Measurements from ENCODE around the gene PDE9A. TPM values are rescaled to one million over a fixed set of nuclear protein-coding genes. Genes with fewer than 3 reads are reported as not detected.

PDE9A gene
- polyA plus RNA-seq, 3 donors from 2014 or later, result 0.40 to 2.3 (median 0.61) TPM

DNA sequence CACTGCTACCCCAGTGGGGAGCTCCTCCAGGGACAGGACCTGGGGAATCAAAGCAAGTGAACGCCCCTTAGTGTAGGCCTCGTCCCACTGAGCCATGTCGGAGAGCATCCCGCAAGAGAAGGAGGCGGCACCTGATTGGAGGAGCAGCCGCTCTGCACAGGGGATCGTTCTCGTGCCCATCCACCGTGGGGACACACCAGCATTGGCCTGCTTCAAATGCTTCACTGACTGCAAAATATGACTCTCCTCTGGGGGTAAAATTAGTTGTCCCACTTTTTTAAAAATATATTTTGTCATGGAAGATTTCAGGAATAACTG, 111.0 kb downstream of the PDE9A start:
- no peaks in the 10 kb centered on the region for H3K9me3 Mint-ChIP-seq
- no peak for DNase-seq
- no peaks in the 10 kb centered on the region for H3K4me1 Mint-ChIP-seq
- H3K36me3 Mint-ChIP-seq, result no peaks in the 10 kb centered on the region
- H3K27ac Mint-ChIP-seq, result no peak overlapping the region
- peaks cover 1 to 5% (median 4%) of the 10 kb centered on the region in 3 donors for H3K27me3 Mint-ChIP-seq (ENCODE audit: low read depth in 3 of 3)
- no peak overlapping the region for H3K4me3 Mint-ChIP-seq

DNA sequence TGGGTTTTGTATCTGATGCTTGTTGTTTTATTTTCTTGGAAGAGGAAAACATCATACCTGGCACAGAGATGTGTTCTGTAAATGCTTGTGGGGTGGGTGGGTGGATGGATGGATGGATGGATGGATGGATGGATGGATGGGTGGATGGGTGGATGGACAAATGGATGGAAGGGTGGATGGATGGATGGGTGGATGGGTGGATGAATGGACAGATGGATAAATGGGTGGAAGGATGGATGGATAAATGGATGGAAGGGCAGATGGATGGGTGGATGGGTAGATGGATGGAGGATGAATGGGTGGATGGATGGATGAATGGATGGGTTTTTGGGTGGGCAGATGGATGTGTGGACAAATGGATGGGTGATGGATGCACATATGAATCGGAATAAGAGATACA, 111.5 kb downstream of the PDE9A start:
- Mint-ChIP-seq H3K9me3 (no peaks in the 10 kb centered on the region), H3K36me3 (no peaks in the 10 kb centered on the region), H3K27ac (no peak overlapping the region), H3K4me1 (no peaks in the 10 kb centered on the region), H3K27me3 (ENCODE audit: low read depth in 3 of 3) (peaks cover 1 to 5% (median 4%) of the 10 kb centered on the region in 3 donors), H3K4me3 (no peak overlapping the region)
- DNase-seq, result no peak

GRCh38 chr21:42765656-42766055, 112.2 kb downstream of the PDE9A start:
- Mint-ChIP-seq H3K36me3 (no peaks in the 10 kb centered on the region), H3K4me3 (no peak overlapping the region), H3K9me3 (no peaks in the 10 kb centered on the region), H3K27ac (peak overlapping the region in 1 of 6 donors; percentile 58), H3K4me1 (no peaks in the 10 kb centered on the region), H3K27me3 (ENCODE audit: low read depth in 3 of 3) (peaks cover 1 to 5% (median 4%) of the 10 kb centered on the region in 3 donors)
- DNase-seq, result no peak

- H3K9me3 Mint-ChIP-seq, result no peaks in the 10 kb centered on the region
- H3K27me3 Mint-ChIP-seq (ENCODE audit: low read depth in 3 of 3), result peaks cover 1 to 5% (median 4%) of the 10 kb centered on the region in 3 donors
- DNase-seq, result no peak
- H3K4me3 Mint-ChIP-seq, result no peak overlapping the region
- H3K4me1 Mint-ChIP-seq, result no peaks in the 10 kb centered on the region
- no peak overlapping the region for H3K27ac Mint-ChIP-seq
- H3K36me3 Mint-ChIP-seq, result no peaks in the 10 kb centered on the region
Observed at GRCh38 chr21:42766739-42767560, 113.5 kb downstream of the PDE9A start.

GRCh38 chr21:42767561-42767835, 114.1 kb downstream of the PDE9A start:
- no peaks in the 10 kb centered on the region for H3K9me3 Mint-ChIP-seq
- H3K4me1 Mint-ChIP-seq, result no peaks in the 10 kb centered on the region
- H3K27me3 Mint-ChIP-seq (ENCODE audit: low read depth in 3 of 3), result peaks cover 1 to 5% (median 4%) of the 10 kb centered on the region in 3 donors
- no peak for DNase-seq
- H3K36me3 Mint-ChIP-seq, result peaks cover 0 to 4% (median 0%) of the 10 kb centered on the region in 3 donors
- no peak overlapping the region for H3K27ac Mint-ChIP-seq
- H3K4me3 Mint-ChIP-seq, result no peak overlapping the region

DNA sequence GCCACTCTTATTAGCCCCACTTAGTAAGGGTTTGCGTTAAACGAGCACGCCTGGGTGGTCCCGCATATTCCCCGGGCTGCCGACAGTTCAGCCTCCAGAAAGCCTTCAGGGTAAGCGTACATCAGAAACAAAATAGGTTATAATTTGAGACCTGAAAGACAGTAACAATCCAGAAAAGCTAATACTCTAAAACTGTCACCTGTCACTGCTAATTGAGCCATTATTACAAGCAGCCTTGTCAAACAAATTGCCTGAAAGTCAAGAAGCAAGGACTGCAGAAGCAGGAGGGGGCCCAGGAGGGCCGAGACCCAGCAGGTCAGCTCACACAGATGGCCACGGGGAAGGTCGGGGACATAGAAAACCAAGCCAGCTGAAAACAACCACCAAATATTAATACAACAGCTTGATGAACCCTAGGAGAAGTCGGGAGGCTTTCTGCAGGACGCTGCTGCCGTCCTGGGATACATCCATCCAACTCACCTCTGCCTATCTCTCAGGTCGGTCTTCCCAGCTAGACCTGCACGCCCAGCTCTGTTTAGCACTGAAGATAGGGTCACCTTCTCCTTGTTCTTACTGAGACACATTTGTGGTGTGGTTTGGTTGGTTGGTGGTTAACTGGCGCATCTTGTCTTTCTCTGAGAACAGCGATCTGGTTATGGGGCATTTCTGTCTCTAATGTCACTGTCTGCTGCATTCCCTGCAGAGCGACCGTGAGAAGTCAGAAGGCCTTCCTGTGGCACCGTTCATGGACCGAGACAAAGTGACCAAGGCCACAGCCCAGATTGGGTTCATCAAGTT, 115.1 kb downstream of the PDE9A start:
- no peak for DNase-seq
- peaks cover 0 to 4% (median 0%) of the 10 kb centered on the region in 3 donors for H3K36me3 Mint-ChIP-seq
- H3K27me3 Mint-ChIP-seq (ENCODE audit: low read depth in 3 of 3), result peaks cover 3 to 5% (median 4%) of the 10 kb centered on the region in 3 donors
- no peaks in the 10 kb centered on the region for H3K4me1 Mint-ChIP-seq
- no peaks in the 10 kb centered on the region for H3K9me3 Mint-ChIP-seq
- no peak overlapping the region for H3K4me3 Mint-ChIP-seq
- no peak overlapping the region for H3K27ac Mint-ChIP-seq

DNA sequence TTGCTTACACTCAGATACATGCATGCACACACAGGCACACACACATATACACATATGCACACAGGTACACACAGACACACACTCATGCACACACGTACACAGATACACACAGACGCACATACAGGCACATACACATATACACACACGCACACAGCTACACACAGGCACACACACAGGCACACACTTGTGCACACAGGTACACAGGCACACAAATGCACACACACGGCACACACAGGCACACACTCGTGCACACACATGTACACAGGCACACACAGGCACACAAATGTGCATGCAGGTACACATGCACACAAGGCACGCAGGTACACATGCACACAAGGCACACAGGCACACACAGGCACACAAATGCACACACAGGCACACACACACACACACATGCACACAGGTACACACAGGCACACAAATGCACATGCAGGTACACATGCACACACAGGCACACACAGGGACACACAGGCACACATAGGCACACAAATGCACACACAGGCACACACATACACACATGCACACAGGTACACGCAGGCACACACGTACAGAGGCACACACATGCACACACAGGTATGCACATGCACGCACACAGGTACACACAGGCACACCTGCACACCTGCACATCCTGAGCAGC, 115.9 kb downstream of the PDE9A start:
- peaks cover 3 to 5% (median 4%) of the 10 kb centered on the region in 3 donors for H3K27me3 Mint-ChIP-seq (ENCODE audit: low read depth in 3 of 3)
- no peaks in the 10 kb centered on the region for H3K4me1 Mint-ChIP-seq
- H3K27ac Mint-ChIP-seq, result no peak overlapping the region
- no peak overlapping the region for H3K4me3 Mint-ChIP-seq
- H3K36me3 Mint-ChIP-seq, result peaks cover 0 to 4% (median 0%) of the 10 kb centered on the region in 3 donors
- DNase-seq, result no peak
- no peaks in the 10 kb centered on the region for H3K9me3 Mint-ChIP-seq

GRCh38 chr21:42769820-42770716, 116.6 kb downstream of the PDE9A start:
- H3K27ac Mint-ChIP-seq, result no peak overlapping the region
- peaks cover 0 to 4% (median 0%) of the 10 kb centered on the region in 3 donors for H3K36me3 Mint-ChIP-seq
- H3K27me3 Mint-ChIP-seq (ENCODE audit: low read depth in 3 of 3), result peaks cover 3 to 5% (median 4%) of the 10 kb centered on the region in 3 donors
- H3K4me3 Mint-ChIP-seq, result no peak overlapping the region
- DNase-seq, result no peak
- no peaks in the 10 kb centered on the region for H3K4me1 Mint-ChIP-seq
- H3K9me3 Mint-ChIP-seq, result no peaks in the 10 kb centered on the region

- no peak for DNase-seq
- peaks cover 2 to 4% (median 3%) of the 10 kb centered on the region in 3 donors for H3K27me3 Mint-ChIP-seq (ENCODE audit: low read depth in 3 of 3)
- H3K36me3 Mint-ChIP-seq, result peaks cover 0 to 4% (median 0%) of the 10 kb centered on the region in 3 donors
- no peaks in the 10 kb centered on the region for H3K4me1 Mint-ChIP-seq
- H3K27ac Mint-ChIP-seq, result no peak overlapping the region
- H3K4me3 Mint-ChIP-seq, result no peak overlapping the region
- no peaks in the 10 kb centered on the region for H3K9me3 Mint-ChIP-seq
Observed at GRCh38 chr21:42770717-42771502, 117.5 kb downstream of the PDE9A start.

- Mint-ChIP-seq H3K36me3 (peaks cover 0 to 4% (median 0%) of the 10 kb centered on the region in 3 donors), H3K4me1 (no peaks in the 10 kb centered on the region), H3K27me3 (ENCODE audit: low read depth in 3 of 3) (peaks cover 2 to 4% (median 3%) of the 10 kb centered on the region in 3 donors), H3K27ac (no peak overlapping the region), H3K4me3 (no peak overlapping the region), H3K9me3 (no peaks in the 10 kb centered on the region)
- no peak for DNase-seq
Observed at GRCh38 chr21:42771503-42771805, 118.0 kb downstream of the PDE9A start.

DNA sequence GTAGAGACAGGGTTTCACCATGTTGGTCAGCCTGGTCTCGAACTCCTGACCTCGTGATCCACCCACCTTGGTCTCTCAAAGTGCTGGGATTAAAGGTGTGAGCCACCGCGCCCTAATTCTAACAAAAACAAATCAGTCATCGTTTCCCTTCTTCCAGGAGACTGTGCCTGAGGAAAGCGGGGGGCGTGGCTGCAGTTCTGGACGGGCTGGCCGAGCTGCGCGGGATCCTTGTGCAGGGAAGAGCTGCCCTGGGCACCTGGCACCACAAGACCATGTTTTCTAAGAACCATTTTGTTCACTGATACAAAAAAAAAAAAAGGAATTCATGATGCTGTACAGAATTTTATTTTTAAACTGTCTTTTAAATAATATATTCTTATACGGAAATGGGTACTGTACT, 121.7 kb downstream of the PDE9A start:
- no peak for DNase-seq
- no peaks in the 10 kb centered on the region for H3K4me1 Mint-ChIP-seq
- no peaks in the 10 kb centered on the region for H3K9me3 Mint-ChIP-seq
- H3K4me3 Mint-ChIP-seq, result no peak overlapping the region
- H3K36me3 Mint-ChIP-seq, result peaks cover 0 to 4% (median 0%) of the 10 kb centered on the region in 3 donors
- H3K27ac Mint-ChIP-seq, result no peak overlapping the region
- peaks cover 2 to 6% (median 3%) of the 10 kb centered on the region in 3 donors for H3K27me3 Mint-ChIP-seq (ENCODE audit: low read depth in 3 of 3)

GRCh38 chr21:42775891-42776290, 122.5 kb downstream of the PDE9A start:
- peaks cover 2 to 6% (median 3%) of the 10 kb centered on the region in 3 donors for H3K27me3 Mint-ChIP-seq (ENCODE audit: low read depth in 3 of 3)
- no peak for DNase-seq
- no peaks in the 10 kb centered on the region for H3K9me3 Mint-ChIP-seq
- no peak overlapping the region for H3K4me3 Mint-ChIP-seq
- peaks cover 0 to 4% (median 0%) of the 10 kb centered on the region in 3 donors for H3K36me3 Mint-ChIP-seq
- peaks cover 0 to 6% of the 10 kb centered on the region in 2 donors for H3K4me1 Mint-ChIP-seq
- no peak overlapping the region for H3K27ac Mint-ChIP-seq
